ENCODE measurements around the gene EHBP1L1. TPM values are rescaled to one million over a fixed set of nuclear protein-coding genes. Genes with fewer than 3 reads are reported as not detected.
A peak's percentile ranks its signal among the peaks of the same experiment; 100 is the strongest.

Gene EHBP1L1
- polyA plus RNA-seq, 3 donors = 29.6 to 507 (median 42.6) TPM

DNA sequence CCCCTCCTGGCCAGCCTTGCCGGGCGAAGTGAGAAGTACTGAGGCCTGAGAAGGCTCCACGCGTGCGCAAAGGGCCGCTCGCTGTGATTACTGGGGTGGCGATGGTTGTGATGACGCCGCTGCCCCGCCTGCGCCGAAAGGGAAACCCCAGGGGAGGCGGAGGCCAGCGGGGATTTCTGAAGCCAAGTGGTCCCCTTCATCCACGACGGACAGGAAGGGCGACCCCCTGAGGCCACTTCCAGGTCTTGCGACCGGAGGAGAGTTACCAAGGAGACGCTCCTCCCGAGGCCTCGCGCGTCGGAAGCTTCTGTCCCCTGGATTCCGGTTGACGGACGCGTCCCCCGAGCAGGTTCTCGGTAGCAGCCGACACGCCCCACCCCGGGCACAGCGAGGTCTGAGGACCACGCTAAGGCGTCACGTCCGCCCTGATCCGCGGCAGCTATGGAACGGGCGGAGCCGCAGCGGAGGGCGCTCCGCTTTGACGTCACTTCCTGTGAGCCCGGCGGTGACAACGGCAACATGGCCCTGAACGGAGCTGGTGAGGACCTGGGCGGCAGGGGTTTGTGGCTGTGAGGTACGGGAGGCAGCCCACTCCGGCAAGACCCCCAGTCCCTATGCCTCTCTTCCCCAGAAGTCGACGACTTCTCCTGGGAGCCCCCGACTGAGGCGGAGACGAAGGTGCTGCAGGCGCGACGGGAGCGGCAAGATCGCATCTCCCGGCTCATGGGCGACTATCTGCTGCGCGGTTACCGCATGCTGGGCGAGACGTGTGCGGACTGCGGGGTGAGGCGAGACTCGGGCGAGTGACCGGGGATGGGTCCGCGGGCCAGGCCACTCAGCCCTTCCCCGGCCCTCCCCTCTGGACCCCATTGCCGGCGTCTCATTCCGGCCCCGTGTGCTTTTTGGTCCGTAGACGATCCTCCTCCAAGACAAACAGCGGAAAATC lies 5.6 kb upstream of the EHBP1L1 start, which contains the start of gene ZNRD2:
TSS of gene ZNRD2 (plus strand) at position 505 of the 946 bp plus-strand sequence. CDS start at position 520, 15 bp downstream.
- peaks cover 10 to 23% of the 10 kb centered on the region in 2 donors for H3K36me3 Mint-ChIP-seq
- peaks cover 0 to 2% (median 0%) of the 10 kb centered on the region in 3 donors for H3K27me3 Mint-ChIP-seq (ENCODE audit: low read depth in 3 of 3)
- peak within 1 kb of the TSS; percentile 95 to 98 (median 98) for H3K27ac Mint-ChIP-seq
- Histone ChIP-seq H3K4me2 (replicated peaks; ENCODE audit: extremely low read depth, low read length, poor library complexity, severe bottlenecking) (peak within 1 kb of the TSS; percentile 97), H3K9ac (ENCODE audit: insufficient read depth, low read length, poor library complexity, severe bottlenecking) (peak within 1 kb of the TSS; percentile 80), H3K9me3 (replicated peaks in 1 of 2; ENCODE audit: control insufficient read depth in 1 of 2, insufficient read depth in 1 of 2, low read length in 2 of 2) (no peaks in the 10 kb centered on the region), H4K20me1 (ENCODE audit: insufficient read depth, low read length) (peaks cover 48% of the 10 kb centered on the region), H3K4me3 (replicated peaks in 1 of 3; ENCODE audit: low read depth in 2 of 3, low read length in 3 of 3) (peak within 1 kb of the TSS; percentile 88 to 100 (median 96)), H3K27me3 (ENCODE audit: control insufficient read depth in 2 of 2, insufficient read depth in 2 of 2, low read length in 2 of 2) (no peaks in the 10 kb centered on the region), H3K27ac (ENCODE audit: low read depth in 1 of 2, low read length in 2 of 2) (peak within 1 kb of the TSS; percentile 95 to 96), H2AFZ (ENCODE audit: insufficient read depth, low read depth, low read length, poor library complexity, severe bottlenecking) (peak within 1 kb of the TSS; percentile 84), H3K36me3 (replicated peaks in 1 of 2; ENCODE audit: control insufficient read depth in 1 of 2, insufficient read depth in 2 of 2, low read length in 2 of 2) (peaks cover 0 to 3% of the 10 kb centered on the region in 2 donors), H3K79me2 (ENCODE audit: insufficient read depth, low read length) (peaks cover 61% of the 10 kb centered on the region), H3K4me1 (ENCODE audit: control insufficient read depth in 1 of 2, insufficient read depth in 2 of 2, low read length in 2 of 2) (peaks cover 60 to 70% of the 10 kb centered on the region in 2 donors)
- peaks cover 0 to 1% (median 0%) of the 10 kb centered on the region in 7 donors for H3K9me3 Mint-ChIP-seq
- TF ChIP-seq, protein P1, sequence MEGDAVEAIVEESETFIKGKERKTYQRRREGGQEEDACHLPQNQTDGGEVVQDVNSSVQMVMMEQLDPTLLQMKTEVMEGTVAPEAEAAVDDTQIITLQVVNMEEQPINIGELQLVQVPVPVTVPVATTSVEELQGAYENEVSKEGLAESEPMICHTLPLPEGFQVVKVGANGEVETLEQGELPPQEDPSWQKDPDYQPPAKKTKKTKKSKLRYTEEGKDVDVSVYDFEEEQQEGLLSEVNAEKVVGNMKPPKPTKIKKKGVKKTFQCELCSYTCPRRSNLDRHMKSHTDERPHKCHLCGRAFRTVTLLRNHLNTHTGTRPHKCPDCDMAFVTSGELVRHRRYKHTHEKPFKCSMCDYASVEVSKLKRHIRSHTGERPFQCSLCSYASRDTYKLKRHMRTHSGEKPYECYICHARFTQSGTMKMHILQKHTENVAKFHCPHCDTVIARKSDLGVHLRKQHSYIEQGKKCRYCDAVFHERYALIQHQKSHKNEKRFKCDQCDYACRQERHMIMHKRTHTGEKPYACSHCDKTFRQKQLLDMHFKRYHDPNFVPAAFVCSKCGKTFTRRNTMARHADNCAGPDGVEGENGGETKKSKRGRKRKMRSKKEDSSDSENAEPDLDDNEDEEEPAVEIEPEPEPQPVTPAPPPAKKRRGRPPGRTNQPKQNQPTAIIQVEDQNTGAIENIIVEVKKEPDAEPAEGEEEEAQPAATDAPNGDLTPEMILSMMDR (IDR thresholded peaks at IDR 0.05) = peak; percentile 26
- peak; percentile 97 to 98 (median 98) for DNase-seq
- H3K4me3 Mint-ChIP-seq = peak within 1 kb of the TSS; percentile 95 to 98
- H3K4me1 Mint-ChIP-seq = peaks cover 68% of the 10 kb centered on the region
- intact Hi-C loops (cut with micrococcal nuclease) = loop anchor here in 1 of 2 donors (2.0 to 10.0 kb wide), 2 partner anchors 45 to 545 kb away; partner anchors contain the start of genes MAP3K11, PCNX3 and SNX15
- WGBS (ENCODE audit: insufficient coverage) = under 1% methylated on average over 77 of the region's 89 CpGs

DNA sequence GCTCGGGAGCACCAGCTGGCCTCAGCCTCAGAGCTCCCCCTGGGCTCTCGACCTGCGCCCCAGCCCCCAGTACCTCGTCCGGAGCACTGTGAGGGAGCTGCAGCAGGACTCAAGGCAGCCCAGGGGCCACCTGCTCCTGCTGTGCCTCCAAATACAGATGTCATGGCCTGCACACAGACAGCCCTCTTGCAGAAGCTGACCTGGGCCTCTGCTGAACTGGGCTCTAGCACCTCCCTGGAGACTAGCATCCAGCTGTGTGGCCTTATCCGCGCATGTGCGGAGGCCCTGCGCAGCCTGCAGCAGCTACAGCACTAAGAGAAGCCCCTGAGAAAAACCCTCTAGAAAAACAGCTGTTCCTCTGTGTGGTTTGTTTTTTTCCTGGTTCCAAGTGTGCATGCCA lies 4.4 kb upstream of the EHBP1L1 start:
- WGBS (ENCODE audit: insufficient coverage) = 89% methylated on average over 6 of the region's 9 CpGs
- Mint-ChIP-seq H3K4me3 (peak overlapping the region; percentile 74 to 88), H3K36me3 (peaks cover 10 to 23% of the 10 kb centered on the region in 2 donors), H3K27me3 (ENCODE audit: low read depth in 3 of 3) (peaks cover 0 to under 1% (median 0%) of the 10 kb centered on the region in 3 donors), H3K9me3 (peaks cover 0 to 2% (median 0%) of the 10 kb centered on the region in 7 donors), H3K4me1 (peaks cover 60% of the 10 kb centered on the region), H3K27ac (peak overlapping the region; percentile 90 to 98 (median 95))
- Histone ChIP-seq H3K9me3 (replicated peaks in 1 of 2; ENCODE audit: control insufficient read depth in 1 of 2, insufficient read depth in 1 of 2, low read length in 2 of 2) (no peaks in the 10 kb centered on the region), H2AFZ (ENCODE audit: insufficient read depth, low read depth, low read length, poor library complexity, severe bottlenecking) (no peak overlapping the region), H3K27me3 (ENCODE audit: control insufficient read depth in 2 of 2, insufficient read depth in 2 of 2, low read length in 2 of 2) (no peaks in the 10 kb centered on the region), H3K79me2 (ENCODE audit: insufficient read depth, low read length) (peaks cover 72% of the 10 kb centered on the region), H3K4me3 (replicated peaks in 1 of 3; ENCODE audit: low read depth in 2 of 3, low read length in 3 of 3) (peak overlapping the region in 2 of 3 experiments; percentile 96 to 100), H3K9ac (ENCODE audit: insufficient read depth, low read length, poor library complexity, severe bottlenecking) (no peak overlapping the region), H3K4me1 (ENCODE audit: control insufficient read depth in 1 of 2, insufficient read depth in 2 of 2, low read length in 2 of 2) (peaks cover 53 to 63% of the 10 kb centered on the region in 2 donors), H4K20me1 (ENCODE audit: insufficient read depth, low read length) (peaks cover 49% of the 10 kb centered on the region), H3K36me3 (replicated peaks in 1 of 2; ENCODE audit: control insufficient read depth in 1 of 2, insufficient read depth in 2 of 2, low read length in 2 of 2) (peaks cover 0 to 3% of the 10 kb centered on the region in 2 donors), H3K27ac (ENCODE audit: low read depth in 1 of 2, low read length in 2 of 2) (peak overlapping the region; percentile 95 to 96), H3K4me2 (replicated peaks; ENCODE audit: extremely low read depth, low read length, poor library complexity, severe bottlenecking) (peak overlapping the region; percentile 97)
- DNase-seq = no peak
- TF ChIP-seq, protein P1 (IDR thresholded peaks at IDR 0.05) = no peak
- intact Hi-C loops (cut with micrococcal nuclease) = loop anchor here in 1 of 2 donors (2.0 to 10.0 kb wide), 2 partner anchors 43 to 547 kb away; partner anchors contain the start of genes MAP3K11, PCNX3 and SNX15
